Measurements from ENCODE around the gene SMAD3.
A peak's percentile ranks its signal among the peaks of the same experiment; 100 is the strongest.

SMAD3 gene

DNA sequence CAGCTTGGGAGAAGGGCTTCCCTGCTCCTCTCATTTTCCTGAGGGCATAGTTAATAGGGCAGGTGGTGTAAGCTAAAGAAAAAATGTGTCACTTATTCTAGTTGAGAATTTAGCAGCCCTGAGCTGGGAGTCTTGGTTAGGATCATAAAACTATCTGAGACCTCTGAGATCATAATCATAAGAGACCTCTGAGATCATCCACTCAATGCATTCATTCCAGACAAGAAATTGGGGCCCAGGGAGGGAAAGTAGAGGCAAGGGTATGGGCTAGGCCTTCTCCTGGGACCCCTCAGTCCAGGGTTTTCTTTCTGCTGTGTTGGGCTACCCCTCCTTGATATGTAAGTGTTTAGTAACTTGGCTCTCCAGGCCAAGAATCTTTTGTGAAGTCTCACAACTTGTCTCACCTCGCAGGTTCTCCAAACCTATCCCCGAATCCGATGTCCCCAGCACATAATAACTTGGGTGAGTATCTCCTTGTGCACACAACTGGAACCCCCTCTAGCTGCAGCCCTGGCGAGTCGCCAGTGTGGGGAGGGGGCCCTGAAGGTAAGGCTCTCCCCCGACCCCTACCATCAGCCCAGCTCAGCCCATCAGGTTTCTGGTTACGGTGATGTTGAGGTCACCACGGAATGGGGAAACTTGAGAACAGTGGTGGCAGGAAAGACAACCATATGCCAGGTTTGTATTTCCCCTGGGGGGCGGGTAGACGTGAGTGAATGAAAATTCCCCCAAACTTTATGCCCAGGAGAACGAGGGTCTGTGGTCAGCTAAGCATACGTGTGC, 104.9 kb downstream of the SMAD3 start:
- Histone ChIP-seq H3K4me1 (ENCODE audit: control insufficient read depth in 1 of 2, insufficient read depth in 2 of 2, low read length in 2 of 2) (peaks cover 8 to 21% of the 10 kb centered on the region in 2 donors), H3K27me3 (ENCODE audit: low read depth, low read length) (no peaks in the 10 kb centered on the region), H3K36me3 (ENCODE audit: control insufficient read depth in 1 of 2, insufficient read depth in 2 of 2, low read length in 2 of 2) (peaks cover 26 to 44% of the 10 kb centered on the region in 2 donors), H3K4me3 (ENCODE audit: low read depth in 1 of 2, low read length in 2 of 2) (no peak overlapping the region), H3K27ac (ENCODE audit: low read length) (no peak overlapping the region), H3K9me3 (ENCODE audit: control insufficient read depth in 1 of 2, low read length in 2 of 2) (no peaks in the 10 kb centered on the region)

DNA sequence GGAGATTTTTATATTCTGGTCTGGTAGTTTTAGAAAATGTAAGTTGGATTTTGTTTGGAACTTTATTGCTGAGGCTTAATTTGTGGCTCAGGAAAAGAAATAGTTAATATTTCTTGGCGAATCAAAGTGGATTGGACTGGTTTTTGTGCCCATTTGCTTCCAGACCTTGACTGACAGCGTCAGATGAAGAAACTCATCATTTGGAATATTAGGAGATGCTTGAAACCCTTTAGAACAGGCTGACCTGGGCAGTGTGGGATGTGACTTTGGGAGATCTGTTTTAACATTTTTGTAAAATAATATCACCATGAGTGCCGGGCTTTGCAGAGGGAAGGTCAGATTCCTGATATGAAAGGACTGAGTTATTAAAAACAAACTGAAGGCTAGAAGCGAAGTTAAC, 106.1 kb downstream of the SMAD3 start:
- H3K9me3 ChIP-seq (ENCODE audit: control insufficient read depth in 1 of 2, low read length in 2 of 2), result no peaks in the 10 kb centered on the region
- no peak overlapping the region for H3K4me3 ChIP-seq (ENCODE audit: low read depth in 1 of 2, low read length in 2 of 2)
- peaks cover 26 to 33% of the 10 kb centered on the region in 2 donors for H3K36me3 ChIP-seq (ENCODE audit: control insufficient read depth in 1 of 2, insufficient read depth in 2 of 2, low read length in 2 of 2)
- H3K27ac ChIP-seq (ENCODE audit: low read length), result no peak overlapping the region
- peaks cover 16 to 29% of the 10 kb centered on the region in 2 donors for H3K4me1 ChIP-seq (ENCODE audit: control insufficient read depth in 1 of 2, insufficient read depth in 2 of 2, low read length in 2 of 2)
- no peaks in the 10 kb centered on the region for H3K27me3 ChIP-seq (ENCODE audit: low read depth, low read length)

DNA sequence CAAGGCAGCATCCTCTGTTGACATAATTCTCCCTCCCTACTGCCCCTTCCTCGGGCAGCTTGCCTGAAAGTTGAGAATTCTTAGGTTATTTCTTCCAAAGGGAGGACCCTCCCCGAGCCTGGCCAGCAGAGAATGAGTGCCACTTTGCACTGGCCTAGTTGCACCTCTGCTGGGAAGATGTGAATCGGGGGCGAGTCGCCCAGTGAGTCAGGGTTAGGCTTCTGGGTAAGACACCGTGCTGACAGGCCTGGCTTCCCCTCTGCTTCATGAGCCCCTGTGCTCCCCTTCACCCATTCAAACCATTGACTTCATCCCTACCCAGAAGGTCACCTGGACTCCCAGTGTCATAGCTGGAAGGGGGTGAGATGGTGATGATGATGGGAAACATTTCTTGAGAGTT, 106.8 kb downstream of the SMAD3 start:
- Histone ChIP-seq H3K4me1 (ENCODE audit: control insufficient read depth in 1 of 2, insufficient read depth in 2 of 2, low read length in 2 of 2) (peaks cover 22 to 32% of the 10 kb centered on the region in 2 donors), H3K27ac (ENCODE audit: low read length) (no peak overlapping the region)

DNA sequence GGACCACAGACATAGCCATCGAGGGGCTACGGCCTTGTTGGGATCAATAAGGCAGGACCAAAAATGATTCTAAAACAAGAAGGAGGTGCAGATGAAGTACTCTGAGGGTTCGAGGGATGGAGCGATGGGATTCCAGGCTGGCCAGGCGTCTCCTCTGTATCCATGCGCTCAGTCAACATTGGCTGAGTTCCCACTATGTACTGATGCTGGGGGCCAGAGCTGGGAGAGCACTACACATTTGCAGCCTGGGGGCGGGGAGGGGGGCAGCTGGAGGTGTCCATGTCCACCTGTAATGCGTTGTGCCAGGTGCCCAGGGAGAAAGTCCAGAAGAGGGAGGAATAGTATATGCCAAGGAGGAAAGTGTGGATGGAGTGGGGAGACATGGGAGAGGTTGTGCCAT, 107.6 kb downstream of the SMAD3 start:
- Histone ChIP-seq H3K36me3 (ENCODE audit: control insufficient read depth in 1 of 2, insufficient read depth in 2 of 2, low read length in 2 of 2) (peaks cover 19 to 24% of the 10 kb centered on the region in 2 donors), H3K4me3 (ENCODE audit: low read depth in 1 of 2, low read length in 2 of 2) (no peak overlapping the region), H3K27me3 (ENCODE audit: low read depth, low read length) (no peaks in the 10 kb centered on the region), H3K9me3 (ENCODE audit: control insufficient read depth in 1 of 2, low read length in 2 of 2) (no peaks in the 10 kb centered on the region), H3K27ac (ENCODE audit: low read length) (no peak overlapping the region), H3K4me1 (ENCODE audit: control insufficient read depth in 1 of 2, insufficient read depth in 2 of 2, low read length in 2 of 2) (peaks cover 18 to 30% of the 10 kb centered on the region in 2 donors)

More for the DNA sequence above, 106.8 kb downstream of the SMAD3 start:
- Histone ChIP-seq H3K9me3 (ENCODE audit: control insufficient read depth in 1 of 2, low read length in 2 of 2) (no peaks in the 10 kb centered on the region), H3K27me3 (ENCODE audit: low read depth, low read length) (no peaks in the 10 kb centered on the region), H3K36me3 (ENCODE audit: control insufficient read depth in 1 of 2, insufficient read depth in 2 of 2, low read length in 2 of 2) (peaks cover 19 to 26% of the 10 kb centered on the region in 2 donors), H3K4me3 (ENCODE audit: low read depth in 1 of 2, low read length in 2 of 2) (no peak overlapping the region)

DNA sequence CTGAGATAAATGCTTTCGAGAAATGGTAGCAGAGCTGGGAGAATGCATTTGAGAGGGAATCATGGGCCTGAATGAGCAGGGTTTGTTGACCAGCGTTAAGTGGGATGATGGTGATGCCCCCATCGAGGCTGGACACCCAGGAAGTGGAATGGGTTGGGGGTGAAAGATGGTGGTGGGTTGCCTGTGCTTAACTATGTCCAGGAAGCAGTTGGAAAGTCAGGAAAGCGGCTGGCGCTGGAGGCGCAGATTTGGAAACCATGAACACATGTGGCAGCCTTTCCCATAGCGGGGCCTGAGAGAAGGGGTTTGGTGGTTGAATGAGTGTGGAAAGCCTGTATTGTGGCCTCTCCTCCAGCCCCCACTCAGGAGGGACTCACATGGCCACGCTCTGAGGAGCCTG, 108.4 kb downstream of the SMAD3 start:
- Histone ChIP-seq H3K9me3 (ENCODE audit: control insufficient read depth in 1 of 2, low read length in 2 of 2) (no peaks in the 10 kb centered on the region), H3K27me3 (ENCODE audit: low read depth, low read length) (no peaks in the 10 kb centered on the region), H3K36me3 (ENCODE audit: control insufficient read depth in 1 of 2, insufficient read depth in 2 of 2, low read length in 2 of 2) (peaks cover 19 to 24% of the 10 kb centered on the region in 2 donors), H3K27ac (ENCODE audit: low read length) (no peak overlapping the region), H3K4me1 (ENCODE audit: control insufficient read depth in 1 of 2, insufficient read depth in 2 of 2, low read length in 2 of 2) (peaks cover 18 to 38% of the 10 kb centered on the region in 2 donors), H3K4me3 (ENCODE audit: low read depth in 1 of 2, low read length in 2 of 2) (no peak overlapping the region)

DNA sequence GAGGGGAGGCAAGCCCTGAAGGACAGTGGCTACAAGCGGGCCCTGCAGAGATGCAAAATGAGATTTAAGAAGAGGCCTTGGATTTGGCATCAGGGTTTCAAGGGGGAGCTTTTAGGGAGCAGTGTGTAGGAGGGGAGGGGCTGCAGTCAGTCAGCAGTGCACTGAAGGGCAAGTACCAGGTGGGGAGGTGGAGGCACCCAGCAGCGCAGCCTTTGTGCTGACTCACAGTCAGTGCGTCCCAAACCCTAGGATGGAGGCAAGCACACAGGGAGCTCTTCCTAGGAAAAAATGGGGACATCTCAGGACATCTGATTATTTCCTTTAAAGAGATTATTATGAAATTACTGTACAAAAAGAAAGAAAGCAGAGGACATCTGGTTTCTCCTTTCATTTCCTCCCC, 109.0 kb downstream of the SMAD3 start:
- H3K36me3 ChIP-seq (ENCODE audit: control insufficient read depth in 1 of 2, insufficient read depth in 2 of 2, low read length in 2 of 2), result peaks cover 19 to 24% of the 10 kb centered on the region in 2 donors
- H3K4me3 ChIP-seq (ENCODE audit: low read depth in 1 of 2, low read length in 2 of 2), result no peak overlapping the region
- peaks cover 18 to 38% of the 10 kb centered on the region in 2 donors for H3K4me1 ChIP-seq (ENCODE audit: control insufficient read depth in 1 of 2, insufficient read depth in 2 of 2, low read length in 2 of 2)
- no peaks in the 10 kb centered on the region for H3K9me3 ChIP-seq (ENCODE audit: control insufficient read depth in 1 of 2, low read length in 2 of 2)
- no peak overlapping the region for H3K27ac ChIP-seq (ENCODE audit: low read length)
- H3K27me3 ChIP-seq (ENCODE audit: low read depth, low read length), result no peaks in the 10 kb centered on the region

DNA sequence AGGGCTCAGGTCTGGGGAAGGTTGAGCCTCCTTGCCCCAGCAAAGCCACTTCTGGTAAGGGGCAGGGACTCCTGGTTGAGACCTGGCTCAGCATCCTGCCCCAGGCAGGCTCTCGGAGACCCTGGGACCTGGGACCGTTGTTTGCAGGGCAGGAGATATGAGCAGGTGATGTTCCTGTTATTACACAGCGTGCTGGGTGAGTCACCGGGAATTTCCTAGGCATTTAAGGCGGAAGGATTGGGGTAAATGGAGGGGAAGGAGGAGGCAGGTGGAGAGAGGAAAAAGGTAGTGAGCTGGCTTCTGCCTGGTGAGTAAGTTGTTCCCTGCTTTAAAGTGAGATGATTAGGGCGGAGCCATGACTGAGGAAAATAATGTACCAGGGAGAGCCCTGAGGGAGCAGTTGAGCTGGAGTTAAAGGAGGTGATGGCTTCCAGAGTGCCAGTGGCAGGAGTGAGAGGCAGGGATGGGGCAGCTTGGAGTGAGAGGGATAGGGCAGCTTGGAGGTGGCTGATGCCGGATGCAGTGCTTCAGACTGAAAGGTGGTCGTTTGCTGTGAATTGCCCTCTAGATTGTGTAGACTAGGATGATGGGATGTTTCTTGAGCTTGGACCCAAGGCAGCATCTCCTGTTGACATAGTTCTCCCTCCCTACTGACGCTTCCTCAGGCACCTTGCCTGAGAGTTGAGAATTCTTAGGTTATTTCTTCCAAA, 109.6 kb downstream of the SMAD3 start:
- Histone ChIP-seq H3K9me3 (ENCODE audit: control insufficient read depth in 1 of 2, low read length in 2 of 2) (no peaks in the 10 kb centered on the region), H3K4me1 (ENCODE audit: control insufficient read depth in 1 of 2, insufficient read depth in 2 of 2, low read length in 2 of 2) (peaks cover 18 to 38% of the 10 kb centered on the region in 2 donors), H3K4me3 (ENCODE audit: low read depth in 1 of 2, low read length in 2 of 2) (no peak overlapping the region), H3K27ac (ENCODE audit: low read length) (no peak overlapping the region), H3K36me3 (ENCODE audit: control insufficient read depth in 1 of 2, insufficient read depth in 2 of 2, low read length in 2 of 2) (peaks cover 17 to 24% of the 10 kb centered on the region in 2 donors), H3K27me3 (ENCODE audit: low read depth, low read length) (no peaks in the 10 kb centered on the region)

DNA sequence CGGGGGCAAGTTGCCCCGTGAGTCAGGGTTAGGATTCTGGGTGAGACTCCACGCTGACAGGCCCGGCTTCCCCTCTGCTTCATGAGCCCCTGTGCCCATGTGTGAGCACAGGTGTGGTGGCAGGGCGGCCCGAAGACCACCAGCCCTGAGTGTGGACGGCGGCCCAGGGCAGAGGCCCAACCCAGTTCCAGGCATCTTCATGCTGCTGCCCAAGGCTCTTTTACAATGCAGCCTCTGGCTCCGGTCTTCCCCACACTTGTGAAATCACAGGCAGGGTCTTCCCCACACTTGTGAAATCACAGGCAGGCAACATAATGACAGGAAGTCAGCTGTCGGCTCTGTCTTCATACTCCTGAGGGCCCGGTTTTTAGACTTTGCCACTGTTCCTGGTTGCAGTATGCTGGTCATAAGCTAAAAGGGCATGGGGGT, 110.3 kb downstream of the SMAD3 start:
- no peaks in the 10 kb centered on the region for H3K27me3 ChIP-seq (ENCODE audit: low read depth, low read length)

DNA sequence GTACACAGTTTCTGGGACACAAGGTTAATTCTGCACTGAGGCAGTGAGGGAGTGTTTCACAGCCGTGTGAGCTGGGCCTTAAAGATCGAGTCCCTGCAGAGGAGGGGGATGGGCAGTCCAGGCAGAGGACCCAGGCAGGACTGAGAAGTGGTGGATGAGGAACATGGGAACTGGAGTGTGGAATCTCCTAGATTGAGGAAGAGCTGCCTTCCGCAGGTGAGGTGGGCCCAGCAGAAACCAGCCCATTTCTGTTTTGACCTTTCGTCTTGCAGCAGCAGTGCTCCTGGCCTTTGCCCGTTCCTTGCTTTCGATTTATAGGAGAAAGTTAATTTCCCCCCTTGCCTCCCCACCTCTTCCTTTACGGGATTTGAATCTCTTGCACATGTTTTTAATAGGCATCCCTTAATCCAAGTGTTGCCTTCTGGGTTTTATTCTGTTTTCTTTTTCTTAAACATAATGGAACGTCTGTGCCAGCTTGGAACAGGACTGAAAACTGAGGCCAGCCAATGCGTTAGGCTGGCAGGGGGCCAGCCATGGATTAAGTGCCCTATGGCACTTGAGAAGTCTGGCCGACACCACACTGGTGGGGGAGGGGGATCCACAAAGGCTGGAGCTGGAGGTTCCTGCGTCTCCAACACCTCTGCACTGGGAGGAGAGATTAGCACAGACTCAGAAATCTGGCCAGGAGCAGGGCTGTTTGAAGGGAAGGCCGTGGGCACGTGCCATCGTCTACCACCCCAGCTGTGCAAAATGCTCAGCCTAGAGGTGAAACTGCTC, 111.0 kb downstream of the SMAD3 start:
- Histone ChIP-seq H3K36me3 (ENCODE audit: control insufficient read depth in 1 of 2, insufficient read depth in 2 of 2, low read length in 2 of 2) (peaks cover 3 to 20% of the 10 kb centered on the region in 2 donors), H3K4me1 (ENCODE audit: control insufficient read depth in 1 of 2, insufficient read depth in 2 of 2, low read length in 2 of 2) (peaks cover 18 to 38% of the 10 kb centered on the region in 2 donors), H3K27me3 (ENCODE audit: low read depth, low read length) (no peaks in the 10 kb centered on the region), H3K4me3 (ENCODE audit: low read depth in 1 of 2, low read length in 2 of 2) (no peak overlapping the region), H3K27ac (ENCODE audit: low read length) (peak overlapping the region; percentile 24), H3K9me3 (ENCODE audit: control insufficient read depth in 1 of 2, low read length in 2 of 2) (no peaks in the 10 kb centered on the region)

More for the DNA sequence above, 110.3 kb downstream of the SMAD3 start:
- H3K27ac ChIP-seq (ENCODE audit: low read length), result peak overlapping the region; percentile 2
- H3K4me1 ChIP-seq (ENCODE audit: control insufficient read depth in 1 of 2, insufficient read depth in 2 of 2, low read length in 2 of 2), result peaks cover 18 to 38% of the 10 kb centered on the region in 2 donors
- H3K4me3 ChIP-seq (ENCODE audit: low read depth in 1 of 2, low read length in 2 of 2), result no peak overlapping the region
- H3K9me3 ChIP-seq (ENCODE audit: control insufficient read depth in 1 of 2, low read length in 2 of 2), result no peaks in the 10 kb centered on the region
- peaks cover 10 to 24% of the 10 kb centered on the region in 2 donors for H3K36me3 ChIP-seq (ENCODE audit: control insufficient read depth in 1 of 2, insufficient read depth in 2 of 2, low read length in 2 of 2)

DNA sequence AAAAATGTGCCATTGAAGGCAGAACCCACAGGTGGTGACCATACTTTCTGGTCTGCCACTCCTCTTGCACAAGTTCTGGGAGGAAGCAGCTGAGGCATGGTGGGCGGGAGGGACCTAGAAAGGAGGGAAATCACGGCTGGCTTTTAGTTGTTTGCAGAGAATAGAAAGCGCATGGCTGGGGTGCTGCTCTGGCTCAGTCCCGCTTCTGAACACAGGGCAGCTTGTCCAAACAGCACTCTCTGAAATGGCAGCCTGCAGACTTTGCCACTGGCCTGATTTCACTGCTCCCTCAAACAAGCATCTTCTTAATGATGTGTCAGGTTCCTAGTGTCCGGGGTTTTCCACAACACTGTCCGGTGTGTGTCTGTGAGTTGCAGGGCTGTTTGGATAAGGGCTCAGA, 112.3 kb downstream of the SMAD3 start:
- H3K36me3 ChIP-seq (ENCODE audit: control insufficient read depth in 1 of 2, insufficient read depth in 2 of 2, low read length in 2 of 2), result peaks cover 0 to 15% of the 10 kb centered on the region in 2 donors
- H3K4me1 ChIP-seq (ENCODE audit: control insufficient read depth in 1 of 2, insufficient read depth in 2 of 2, low read length in 2 of 2), result peaks cover 18 to 38% of the 10 kb centered on the region in 2 donors
- no peak overlapping the region for H3K4me3 ChIP-seq (ENCODE audit: low read depth in 1 of 2, low read length in 2 of 2)
- H3K27me3 ChIP-seq (ENCODE audit: low read depth, low read length), result no peaks in the 10 kb centered on the region
- peak overlapping the region; percentile 76 for H3K27ac ChIP-seq (ENCODE audit: low read length)
- no peaks in the 10 kb centered on the region for H3K9me3 ChIP-seq (ENCODE audit: control insufficient read depth in 1 of 2, low read length in 2 of 2)
